Measurements from ENCODE around the gene BMP2K. TPM values are rescaled to one million over a fixed set of nuclear protein-coding genes. Genes with fewer than 3 reads are reported as not detected.

Gene BMP2K
- total and polyA plus RNA-seq, 8 donors: 4.7 to 68.7 (median 17.0) TPM

DNA sequence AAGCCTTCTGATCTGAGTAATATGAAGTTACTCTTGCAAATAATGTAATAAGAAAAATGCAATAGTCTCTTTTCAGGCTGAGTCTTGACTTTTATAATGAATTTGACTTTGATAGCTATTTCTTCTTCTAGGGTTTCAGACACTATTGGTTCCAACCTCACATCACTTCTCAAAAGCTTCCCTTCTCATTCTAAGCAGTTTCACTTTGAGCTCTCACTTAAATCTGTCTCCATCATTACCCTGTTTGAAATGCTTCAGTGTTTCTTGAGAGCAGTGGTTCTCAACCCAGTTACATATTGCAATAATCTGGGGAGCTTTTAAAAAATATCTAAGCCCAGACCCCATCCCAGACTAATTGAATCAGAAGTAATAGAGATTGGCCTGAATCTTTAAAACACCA lies 40.5 kb upstream of the BMP2K start:
- H3K9me3 ChIP-seq: no peaks in the 10 kb centered on the region
- DNase-seq: no peak
- no peaks in the 10 kb centered on the region for H3K36me3 ChIP-seq
- no peaks in the 10 kb centered on the region for H3K4me1 ChIP-seq
- intact Hi-C loops (cut with DNase I; ENCODE audit: low total_unique reads): no loop called here
- no peak overlapping the region for H3K4me3 ChIP-seq
- H3K27ac ChIP-seq: no peak overlapping the region
- no peaks in the 10 kb centered on the region for H3K27me3 ChIP-seq
- no peak for TF ChIP-seq POLR2A (IDR thresholded peaks at IDR 0.05)
- no peak for TF ChIP-seq POLR2AphosphoS5 (IDR thresholded peaks at IDR 0.05)
- TF ChIP-seq EP300 (IDR thresholded peaks at IDR 0.05): no peak
- TF ChIP-seq, protein P1, sequence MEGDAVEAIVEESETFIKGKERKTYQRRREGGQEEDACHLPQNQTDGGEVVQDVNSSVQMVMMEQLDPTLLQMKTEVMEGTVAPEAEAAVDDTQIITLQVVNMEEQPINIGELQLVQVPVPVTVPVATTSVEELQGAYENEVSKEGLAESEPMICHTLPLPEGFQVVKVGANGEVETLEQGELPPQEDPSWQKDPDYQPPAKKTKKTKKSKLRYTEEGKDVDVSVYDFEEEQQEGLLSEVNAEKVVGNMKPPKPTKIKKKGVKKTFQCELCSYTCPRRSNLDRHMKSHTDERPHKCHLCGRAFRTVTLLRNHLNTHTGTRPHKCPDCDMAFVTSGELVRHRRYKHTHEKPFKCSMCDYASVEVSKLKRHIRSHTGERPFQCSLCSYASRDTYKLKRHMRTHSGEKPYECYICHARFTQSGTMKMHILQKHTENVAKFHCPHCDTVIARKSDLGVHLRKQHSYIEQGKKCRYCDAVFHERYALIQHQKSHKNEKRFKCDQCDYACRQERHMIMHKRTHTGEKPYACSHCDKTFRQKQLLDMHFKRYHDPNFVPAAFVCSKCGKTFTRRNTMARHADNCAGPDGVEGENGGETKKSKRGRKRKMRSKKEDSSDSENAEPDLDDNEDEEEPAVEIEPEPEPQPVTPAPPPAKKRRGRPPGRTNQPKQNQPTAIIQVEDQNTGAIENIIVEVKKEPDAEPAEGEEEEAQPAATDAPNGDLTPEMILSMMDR (IDR thresholded peaks at IDR 0.05): no peak

DNA sequence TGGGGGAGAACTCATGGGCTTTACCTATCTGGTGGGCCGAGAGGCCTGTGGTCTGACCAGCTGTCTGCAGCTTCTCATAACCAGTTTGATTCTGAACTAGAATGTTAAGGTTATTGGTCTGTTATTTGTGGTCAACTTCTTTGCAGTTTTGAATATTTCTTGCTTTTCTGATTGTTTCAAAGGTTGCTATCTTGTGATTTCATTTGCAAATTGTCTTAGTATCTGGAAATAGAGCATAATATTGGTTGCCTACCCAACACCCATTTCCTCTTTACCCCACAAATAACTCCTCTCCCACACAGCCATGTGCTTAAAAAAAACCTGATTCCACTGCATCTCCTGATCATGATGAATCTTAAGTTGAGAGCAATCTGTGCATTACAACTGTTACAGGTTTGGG lies 39.1 kb upstream of the BMP2K start:
- intact Hi-C loops (cut with DNase I; ENCODE audit: low total_unique reads): no loop called here
- 84 to 100% (median 96%) methylated on average over 1 of the region's 1 CpG for WGBS, 5 donors
- TF ChIP-seq EP300 (IDR thresholded peaks at IDR 0.05) (no peak), POLR2A (IDR thresholded peaks at IDR 0.05) (no peak), POLR2AphosphoS5 (IDR thresholded peaks at IDR 0.05) (no peak)
- TF ChIP-seq, protein P1 (IDR thresholded peaks at IDR 0.05): no peak
- no peak overlapping the region for H3K4me3 ChIP-seq
- H3K36me3 ChIP-seq: no peaks in the 10 kb centered on the region
- no peak overlapping the region for H3K27ac ChIP-seq
- no peak for DNase-seq
- no peaks in the 10 kb centered on the region for H3K4me1 ChIP-seq
- no peaks in the 10 kb centered on the region for H3K27me3 ChIP-seq
- no peaks in the 10 kb centered on the region for H3K9me3 ChIP-seq

DNA sequence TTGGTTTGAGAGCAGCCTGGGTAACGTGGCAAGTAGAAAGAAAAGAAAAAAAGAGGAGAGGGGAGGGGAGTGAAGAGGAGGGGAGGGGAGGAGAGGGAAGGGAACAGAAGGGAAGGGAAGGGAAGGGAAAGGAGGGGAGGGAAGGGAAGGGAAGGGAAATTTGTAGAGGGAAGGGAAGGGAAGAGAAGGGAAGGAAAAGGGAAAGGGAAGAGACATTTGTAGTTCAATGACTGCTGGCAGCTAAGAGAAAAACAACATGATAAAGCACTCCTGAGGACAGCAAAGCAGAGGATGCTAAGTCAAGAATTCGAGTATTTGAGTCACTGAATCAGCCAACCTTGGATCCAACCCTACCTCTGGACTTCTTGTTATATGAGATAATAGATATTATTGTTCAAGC lies 38.2 kb upstream of the BMP2K start:
- intact Hi-C loops (cut with DNase I; ENCODE audit: low total_unique reads): no loop called here
- no peaks in the 10 kb centered on the region for H3K4me1 ChIP-seq
- no peak for DNase-seq
- no peaks in the 10 kb centered on the region for H3K36me3 ChIP-seq
- no peak overlapping the region for H3K4me3 ChIP-seq
- H3K9me3 ChIP-seq: no peaks in the 10 kb centered on the region
- H3K27ac ChIP-seq: no peak overlapping the region
- H3K27me3 ChIP-seq: no peaks in the 10 kb centered on the region
- 57 to 78% (median 73%) methylated on average over 2 of the region's 2 CpGs for WGBS, 5 donors
- no peak for TF ChIP-seq POLR2A (IDR thresholded peaks at IDR 0.05)

DNA sequence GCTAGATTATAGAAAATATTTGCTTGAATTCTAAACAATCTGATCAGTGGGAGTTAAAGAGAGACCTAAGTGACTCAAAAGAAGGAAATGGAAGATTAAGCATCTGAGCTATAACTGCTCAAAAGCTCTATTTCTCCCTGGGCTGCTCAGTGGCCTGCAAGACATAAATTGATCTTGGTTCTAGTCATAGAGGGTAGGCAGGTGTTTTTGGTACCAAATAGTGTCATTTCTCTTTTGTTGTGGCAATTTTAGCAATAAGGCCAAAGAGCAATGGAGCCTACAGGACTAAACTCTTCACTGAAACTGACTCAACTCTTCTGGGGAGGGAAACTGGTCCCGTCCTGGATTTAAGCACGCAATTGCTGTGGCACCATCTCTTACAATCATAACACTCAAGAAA lies 33.9 kb upstream of the BMP2K start:
- WGBS, 5 donors: 89 to 98% (median 94%) methylated on average over 2 of the region's 2 CpGs
- no peak for TF ChIP-seq POLR2AphosphoS5 (IDR thresholded peaks at IDR 0.05)
- TF ChIP-seq POLR2A (IDR thresholded peaks at IDR 0.05): no peak
- TF ChIP-seq, protein P1 (IDR thresholded peaks at IDR 0.05): no peak
- TF ChIP-seq EP300 (IDR thresholded peaks at IDR 0.05): no peak
- no peaks in the 10 kb centered on the region for H3K9me3 ChIP-seq
- H3K4me3 ChIP-seq: no peak overlapping the region
- no peaks in the 10 kb centered on the region for H3K36me3 ChIP-seq
- H3K4me1 ChIP-seq: no peaks in the 10 kb centered on the region
- intact Hi-C loops (cut with DNase I; ENCODE audit: low total_unique reads): no loop called here
- DNase-seq: no peak
- H3K27ac ChIP-seq: no peak overlapping the region
- no peaks in the 10 kb centered on the region for H3K27me3 ChIP-seq

DNA sequence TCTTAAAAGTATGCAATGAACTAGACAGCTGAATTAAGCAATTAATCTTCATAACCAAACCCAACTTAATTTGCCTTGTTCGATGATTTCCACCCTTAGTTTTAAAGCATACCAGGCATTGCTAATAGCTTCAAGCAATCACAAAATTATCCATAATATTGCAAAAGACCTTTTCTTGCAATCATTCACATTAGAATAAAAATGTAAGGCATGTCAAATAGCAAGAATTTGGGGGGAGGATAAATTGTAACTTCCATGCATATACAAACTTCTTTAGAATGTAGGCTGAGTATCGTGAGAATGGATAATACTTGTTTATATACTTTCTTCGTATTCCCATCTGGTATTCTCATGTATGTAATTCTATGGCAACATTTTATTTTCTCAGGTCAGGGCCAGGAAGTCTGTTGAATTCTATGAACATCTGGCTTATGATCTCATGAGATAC lies 28.7 kb upstream of the BMP2K start:
- WGBS, 5 donors: 73 to 88% (median 82%) methylated on average over 3 of the region's 3 CpGs
- Histone ChIP-seq H3K36me3 (no peaks in the 10 kb centered on the region), H3K4me3 (no peak overlapping the region), H3K27ac (no peak overlapping the region), H3K9me3 (no peaks in the 10 kb centered on the region), H3K4me1 (no peaks in the 10 kb centered on the region), H3K27me3 (no peaks in the 10 kb centered on the region)
- intact Hi-C loops (cut with DNase I; ENCODE audit: low total_unique reads): no loop called here
- no peak for TF ChIP-seq POLR2A (IDR thresholded peaks at IDR 0.05)
- TF ChIP-seq POLR2AphosphoS5 (IDR thresholded peaks at IDR 0.05): no peak
- TF ChIP-seq, protein P1 (IDR thresholded peaks at IDR 0.05): no peak
- TF ChIP-seq EP300 (IDR thresholded peaks at IDR 0.05): no peak
- DNase-seq: no peak

Measured in stomach (tissue), 9 donors.